Fibroblast of lung (primary cell): ENCODE data around the gene PLEKHG1. TPM values are rescaled to one million over a fixed set of nuclear protein-coding genes. Genes with fewer than 3 reads are reported as not detected.

ENCODE experiments used
- DNase-seq, 2 donors: peaks; one replicate each; pipeline versions ENCODE4 v3.0.0 to v3.0.0-alpha.2; 2010; ENCODE audit warnings: low read depth in 2 of 2
- H2AFZ ChIP-seq: 2 replicates; pipeline ENCODE4 v1.5.1; 2012; ENCODE audit warnings: low read length, control low read depth, inconsistent platforms
- H3K27ac ChIP-seq: 2 replicates; pipeline ENCODE4 v1.5.1; 2011; ENCODE audit warnings: low read length, control low read depth; ENCODE audit not compliant: insufficient read depth
- H3K27me3 ChIP-seq: 2 replicates; pipeline ENCODE4 v1.5.1; 2011; ENCODE audit warnings: mild to moderate bottlenecking, low read length; ENCODE audit not compliant: control insufficient read depth, insufficient read depth
- H3K36me3 ChIP-seq: 2 replicates; pipeline ENCODE4 v1.5.1; 2011; ENCODE audit warnings: low read length; ENCODE audit not compliant: control insufficient read depth, insufficient read depth
- H3K4me1 ChIP-seq: 2 replicates; pipeline ENCODE4 v1.5.1; 2011; ENCODE audit warnings: low read length; ENCODE audit not compliant: control insufficient read depth, insufficient read depth; ENCODE audit errors: extremely low read depth
- H3K4me2 ChIP-seq: 2 replicates; pipeline ENCODE4 v1.5.1; 2011; ENCODE audit warnings: low read length, control low read depth; ENCODE audit not compliant: insufficient read depth; ENCODE audit errors: extremely low read depth
- H3K4me3 ChIP-seq, 4 experiments: fragments of 200-600 bp in 1 of 4; sonication (generic) in 1 of 4; replicated peaks in 1 of 4; 2 replicates each; pipeline ENCODE4 v1.5.1; 2011 to 2016; ENCODE audit warnings: low read length in 4 of 4, low read depth in 3 of 4, mild to moderate bottlenecking in 3 of 4, control low read depth in 2 of 4, inconsistent platforms in 1 of 4, mixed read lengths in 1 of 4; ENCODE audit not compliant: insufficient read depth in 1 of 4; ENCODE audit errors: control extremely low read depth in 1 of 4
- H3K79me2 ChIP-seq: 2 replicates; pipeline ENCODE4 v1.5.1; 2012; ENCODE audit warnings: mild to moderate bottlenecking, low read length, inconsistent platforms; ENCODE audit not compliant: control insufficient read depth, insufficient read depth
- H3K9ac ChIP-seq: 2 replicates; pipeline ENCODE4 v1.5.1; 2011; ENCODE audit warnings: mild to moderate bottlenecking, low read length, control low read depth; ENCODE audit not compliant: insufficient read depth
- H3K9me3 ChIP-seq: 2 replicates; pipeline ENCODE4 v1.5.1; 2012; ENCODE audit warnings: low read depth, low read length; ENCODE audit not compliant: control insufficient read depth, insufficient read depth
- H4K20me1 ChIP-seq: 2 replicates; pipeline ENCODE4 v1.5.1; 2011; ENCODE audit warnings: low read length; ENCODE audit not compliant: control insufficient read depth, insufficient read depth; ENCODE audit errors: extremely low read depth
- EZH2 ChIP-seq: IDR thresholded peaks from 2 replicates; pipeline ENCODE4 v1.5.1; 2012; ENCODE audit warnings: low read length, control low read depth, mild to moderate bottlenecking; ENCODE audit errors: missing control alignments
- polyA plus RNA-seq, 2 donors: library from polyadenylated mRNA; depleted of rRNA in 1 of 2; stranded (reverse) in 1 of 2; unstranded in 1 of 2; fragments of >200 nt; gene quantifications; 2 replicates each; pipeline ENCODE4 v1.2.1, GENCODE V29; 2011 to 2012; ENCODE audit warnings: missing spikeins in 1 of 2
- total RNA-seq: library from RNA; depleted of rRNA; stranded (reverse); fragments of >200 nt; gene quantifications from 2 replicates; pipeline ENCODE4 v1.2.1, GENCODE V29; 2014
- TF ChIP-seq, protein P1 (sequence below), 2 donors: IDR thresholded peaks in 1 of 2; conservative IDR thresholded peaks in 1 of 2; 1 replicate in 1 of 2; 2 replicates in 1 of 2; pipeline ENCODE4 v1.5.1; 2011 to 2012; ENCODE audit warnings: low read length in 2 of 2, control low read depth in 1 of 2, inconsistent platforms in 1 of 2, low read depth in 1 of 2, mild to moderate bottlenecking in 1 of 2

PLEKHG1 gene
- total and polyA plus RNA-seq, 2 donors (not counting 1 experiment from before 2014, with no cell fraction given) = 0.30 to 12.7 TPM

DNA sequence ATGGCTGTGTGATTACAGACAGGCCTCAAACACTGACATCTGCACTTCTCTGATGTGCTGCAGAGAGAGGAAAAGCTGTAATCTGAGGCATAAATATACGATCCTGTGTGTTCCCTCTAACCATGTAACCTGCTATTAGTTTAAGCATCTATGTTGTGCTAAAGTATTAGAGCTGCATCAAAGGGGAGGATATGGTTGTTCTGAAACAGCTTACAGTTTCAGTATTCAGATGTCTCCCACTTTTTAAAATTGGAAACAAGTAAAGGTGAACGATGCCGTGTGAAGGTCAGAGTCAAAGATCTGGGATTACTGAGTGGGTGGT, 7.6 kb downstream of the PLEKHG1 start:
- Histone ChIP-seq H2AFZ (no peak overlapping the region), H3K79me2 (no peaks in the 10 kb centered on the region), H3K9me3 (no peaks in the 10 kb centered on the region), H3K27me3 (no peaks in the 10 kb centered on the region), H3K4me1 (no peaks in the 10 kb centered on the region), H3K9ac (no peak overlapping the region), H3K4me2 (no peak overlapping the region), H3K4me3 (no peak overlapping the region), H4K20me1 (no peaks in the 10 kb centered on the region), H3K27ac (no peak overlapping the region), H3K36me3 (no peaks in the 10 kb centered on the region)
- no peak for TF ChIP-seq EZH2
- TF ChIP-seq, protein P1, sequence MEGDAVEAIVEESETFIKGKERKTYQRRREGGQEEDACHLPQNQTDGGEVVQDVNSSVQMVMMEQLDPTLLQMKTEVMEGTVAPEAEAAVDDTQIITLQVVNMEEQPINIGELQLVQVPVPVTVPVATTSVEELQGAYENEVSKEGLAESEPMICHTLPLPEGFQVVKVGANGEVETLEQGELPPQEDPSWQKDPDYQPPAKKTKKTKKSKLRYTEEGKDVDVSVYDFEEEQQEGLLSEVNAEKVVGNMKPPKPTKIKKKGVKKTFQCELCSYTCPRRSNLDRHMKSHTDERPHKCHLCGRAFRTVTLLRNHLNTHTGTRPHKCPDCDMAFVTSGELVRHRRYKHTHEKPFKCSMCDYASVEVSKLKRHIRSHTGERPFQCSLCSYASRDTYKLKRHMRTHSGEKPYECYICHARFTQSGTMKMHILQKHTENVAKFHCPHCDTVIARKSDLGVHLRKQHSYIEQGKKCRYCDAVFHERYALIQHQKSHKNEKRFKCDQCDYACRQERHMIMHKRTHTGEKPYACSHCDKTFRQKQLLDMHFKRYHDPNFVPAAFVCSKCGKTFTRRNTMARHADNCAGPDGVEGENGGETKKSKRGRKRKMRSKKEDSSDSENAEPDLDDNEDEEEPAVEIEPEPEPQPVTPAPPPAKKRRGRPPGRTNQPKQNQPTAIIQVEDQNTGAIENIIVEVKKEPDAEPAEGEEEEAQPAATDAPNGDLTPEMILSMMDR (conservative IDR thresholded peaks at IDR 0.05 in 1 of 2, IDR thresholded peaks at IDR 0.05 in 1 of 2; ENCODE audit: low read depth in 1 of 2, low read length in 2 of 2) = no peak
- DNase-seq = no peak

DNA sequence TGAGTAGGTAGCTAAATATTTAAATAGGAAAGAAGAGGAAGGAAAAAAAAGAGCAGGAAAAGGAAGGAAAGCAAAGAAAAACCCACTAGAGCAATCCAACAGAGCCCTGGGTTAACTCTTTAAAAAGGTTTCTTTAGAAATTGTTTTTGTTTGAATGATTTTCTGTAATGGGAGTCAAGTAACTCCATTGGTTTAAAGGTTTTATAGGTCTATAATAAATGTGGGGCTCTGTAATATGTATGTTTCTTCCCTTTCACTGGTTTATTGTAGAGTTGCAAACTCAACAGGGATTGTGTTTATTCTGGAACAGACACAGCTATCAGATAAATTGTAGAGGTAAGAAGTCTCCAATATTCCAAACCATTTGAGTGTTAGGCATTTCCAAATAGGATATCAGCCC, 10.9 kb downstream of the PLEKHG1 start:
- no peak overlapping the region for H3K4me3 ChIP-seq
- no peaks in the 10 kb centered on the region for H3K27me3 ChIP-seq
- no peaks in the 10 kb centered on the region for H4K20me1 ChIP-seq
- H3K79me2 ChIP-seq = no peaks in the 10 kb centered on the region
- DNase-seq = no peak
- no peaks in the 10 kb centered on the region for H3K4me1 ChIP-seq
- no peaks in the 10 kb centered on the region for H3K9me3 ChIP-seq
- no peak overlapping the region for H3K4me2 ChIP-seq
- no peak overlapping the region for H3K27ac ChIP-seq
- no peaks in the 10 kb centered on the region for H3K36me3 ChIP-seq
- no peak overlapping the region for H3K9ac ChIP-seq
- H2AFZ ChIP-seq = no peak overlapping the region
- TF ChIP-seq EZH2 = no peak

DNA sequence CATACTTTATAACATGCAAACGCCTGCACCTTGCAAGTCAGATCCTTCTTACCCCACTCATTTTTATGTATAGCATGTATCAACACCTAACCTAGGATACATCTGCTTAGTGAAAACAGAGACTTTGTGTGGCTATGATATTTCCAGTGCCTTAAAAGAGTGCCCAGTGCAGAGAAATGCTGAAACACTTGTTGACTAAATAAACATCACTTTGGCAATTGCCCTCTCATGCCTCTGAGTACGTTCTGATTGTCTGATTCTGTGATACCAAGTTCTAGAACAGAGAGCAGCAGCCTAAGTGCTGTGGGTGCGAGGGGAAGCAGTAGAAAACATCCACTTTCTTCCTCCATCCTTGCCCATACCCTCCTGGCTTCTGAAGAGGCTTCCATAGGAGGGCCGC, 13.6 kb downstream of the PLEKHG1 start:
- Histone ChIP-seq H3K27ac (no peak overlapping the region), H3K79me2 (no peaks in the 10 kb centered on the region), H3K9me3 (no peaks in the 10 kb centered on the region), H3K4me3 (no peak overlapping the region), H3K27me3 (no peaks in the 10 kb centered on the region), H3K4me1 (no peaks in the 10 kb centered on the region), H2AFZ (no peak overlapping the region), H3K4me2 (no peak overlapping the region), H4K20me1 (no peaks in the 10 kb centered on the region), H3K36me3 (no peaks in the 10 kb centered on the region), H3K9ac (no peak overlapping the region)
- DNase-seq = no peak
- TF ChIP-seq, protein P1 (conservative IDR thresholded peaks at IDR 0.05 in 1 of 2, IDR thresholded peaks at IDR 0.05 in 1 of 2; ENCODE audit: low read depth in 1 of 2, low read length in 2 of 2) = no peak
- TF ChIP-seq EZH2 = no peak
